ENCODE results near the gene SMC1B. TPM values are rescaled to one million over a fixed set of nuclear protein-coding genes. Genes with fewer than 3 reads are reported as not detected.

Gene SMC1B
- total and polyA plus RNA-seq, 2 experiments from 2014 or later: 0.10 TPM; not detected in 1

DNA sequence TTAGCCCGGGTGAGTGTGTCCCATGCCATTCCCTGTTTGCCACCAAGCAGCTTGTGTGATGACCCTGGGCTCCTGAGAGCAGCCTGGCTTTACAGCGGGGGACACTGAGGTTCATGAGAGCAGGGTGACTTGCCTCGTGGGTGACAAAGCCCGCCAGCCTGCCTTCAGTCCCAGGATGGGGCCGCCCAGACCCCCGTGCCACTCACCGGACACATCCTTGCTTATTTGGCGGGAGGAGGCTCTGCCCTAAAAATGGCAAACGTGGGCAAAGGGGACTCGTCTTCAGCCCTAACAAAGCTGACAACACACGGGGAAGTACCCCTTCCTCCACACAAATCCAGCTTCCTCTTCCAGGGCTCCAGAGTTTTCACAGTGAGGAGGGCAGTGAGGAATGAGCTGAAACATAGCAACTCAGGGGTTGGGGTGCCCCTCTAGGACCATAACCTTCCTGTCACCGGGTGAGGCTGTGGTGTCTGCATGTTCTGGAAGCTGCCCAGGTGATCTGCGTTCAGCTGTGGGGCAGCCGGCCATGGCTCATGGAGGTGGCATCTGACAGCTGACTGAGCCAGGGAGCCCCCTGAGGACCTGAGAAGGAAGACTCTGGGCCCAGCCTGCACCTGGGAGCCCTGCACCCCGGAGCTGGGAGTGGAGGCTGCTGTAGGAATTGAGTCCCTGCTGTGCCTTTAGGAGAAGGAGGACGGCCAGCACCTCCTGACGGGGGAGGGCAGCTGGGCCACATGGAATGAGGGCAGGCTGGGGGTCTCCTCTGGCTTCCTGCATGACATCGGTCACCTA is 16.8 kb upstream of the SMC1B start:
- Histone ChIP-seq H3K4me1 (ENCODE audit: insufficient read depth) (no peaks in the 10 kb centered on the region), H3K9me2 (ENCODE audit: insufficient read depth) (no peaks in the 10 kb centered on the region), H3K36me3 (ENCODE audit: insufficient read depth) (no peaks in the 10 kb centered on the region), H3K4me2 (no peak overlapping the region), H2AFZ (no peak overlapping the region), H4K20me1 (replicated peaks; ENCODE audit: insufficient read depth) (no peaks in the 10 kb centered on the region), H3F3A (replicated peaks; ENCODE audit: low read depth) (peaks cover 2% of the 10 kb centered on the region; the same call in 1 of the 2 replicates), H3K4me3 (no peak overlapping the region), H3K79me2 (replicated peaks; ENCODE audit: insufficient read depth) (no peaks in the 10 kb centered on the region), H3K27ac (ENCODE audit: low read depth) (no peak overlapping the region), H3K27me3 (ENCODE audit: insufficient read depth) (no peaks in the 10 kb centered on the region)
- peaks cover 6% of the 10 kb centered on the region; the same call in 1 of the 3 replicates for H3K36me3 Mint-ChIP-seq (ENCODE audit: low read depth)
- no peak for DNase-seq (ENCODE audit: low spot score)
- no peak overlapping the region for H3K4me3 Mint-ChIP-seq
- H3K9me3 Mint-ChIP-seq: peaks cover 2% of the 10 kb centered on the region; the same call in 1 of the 3 replicates
- TF ChIP-seq POLR2AphosphoS5 (IDR thresholded peaks at IDR 0.05; ENCODE audit: low read depth) (no peak), ZNF331 (CRISPR knock-in tag; IDR thresholded peaks at IDR 0.05; ENCODE audit: low read depth) (no peak), CREB1 (CRISPR knock-in tag; IDR thresholded peaks at IDR 0.05; ENCODE audit: low read depth) (no peak), STAT1 (IDR thresholded peaks at IDR 0.05; ENCODE audit: unreplicated experiment) (no peak), EZH2 (IDR thresholded peaks at IDR 0.05; ENCODE audit: low read depth, unreplicated experiment) (no peak), ZNF114 (CRISPR knock-in tag; IDR thresholded peaks at IDR 0.05) (no peak)
- TF ChIP-seq, protein P1, sequence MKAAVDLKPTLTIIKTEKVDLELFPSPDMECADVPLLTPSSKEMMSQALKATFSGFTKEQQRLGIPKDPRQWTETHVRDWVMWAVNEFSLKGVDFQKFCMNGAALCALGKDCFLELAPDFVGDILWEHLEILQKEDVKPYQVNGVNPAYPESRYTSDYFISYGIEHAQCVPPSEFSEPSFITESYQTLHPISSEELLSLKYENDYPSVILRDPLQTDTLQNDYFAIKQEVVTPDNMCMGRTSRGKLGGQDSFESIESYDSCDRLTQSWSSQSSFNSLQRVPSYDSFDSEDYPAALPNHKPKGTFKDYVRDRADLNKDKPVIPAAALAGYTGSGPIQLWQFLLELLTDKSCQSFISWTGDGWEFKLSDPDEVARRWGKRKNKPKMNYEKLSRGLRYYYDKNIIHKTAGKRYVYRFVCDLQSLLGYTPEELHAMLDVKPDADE (IDR thresholded peaks at IDR 0.05): no peak
- TF ChIP-seq, protein P2, sequence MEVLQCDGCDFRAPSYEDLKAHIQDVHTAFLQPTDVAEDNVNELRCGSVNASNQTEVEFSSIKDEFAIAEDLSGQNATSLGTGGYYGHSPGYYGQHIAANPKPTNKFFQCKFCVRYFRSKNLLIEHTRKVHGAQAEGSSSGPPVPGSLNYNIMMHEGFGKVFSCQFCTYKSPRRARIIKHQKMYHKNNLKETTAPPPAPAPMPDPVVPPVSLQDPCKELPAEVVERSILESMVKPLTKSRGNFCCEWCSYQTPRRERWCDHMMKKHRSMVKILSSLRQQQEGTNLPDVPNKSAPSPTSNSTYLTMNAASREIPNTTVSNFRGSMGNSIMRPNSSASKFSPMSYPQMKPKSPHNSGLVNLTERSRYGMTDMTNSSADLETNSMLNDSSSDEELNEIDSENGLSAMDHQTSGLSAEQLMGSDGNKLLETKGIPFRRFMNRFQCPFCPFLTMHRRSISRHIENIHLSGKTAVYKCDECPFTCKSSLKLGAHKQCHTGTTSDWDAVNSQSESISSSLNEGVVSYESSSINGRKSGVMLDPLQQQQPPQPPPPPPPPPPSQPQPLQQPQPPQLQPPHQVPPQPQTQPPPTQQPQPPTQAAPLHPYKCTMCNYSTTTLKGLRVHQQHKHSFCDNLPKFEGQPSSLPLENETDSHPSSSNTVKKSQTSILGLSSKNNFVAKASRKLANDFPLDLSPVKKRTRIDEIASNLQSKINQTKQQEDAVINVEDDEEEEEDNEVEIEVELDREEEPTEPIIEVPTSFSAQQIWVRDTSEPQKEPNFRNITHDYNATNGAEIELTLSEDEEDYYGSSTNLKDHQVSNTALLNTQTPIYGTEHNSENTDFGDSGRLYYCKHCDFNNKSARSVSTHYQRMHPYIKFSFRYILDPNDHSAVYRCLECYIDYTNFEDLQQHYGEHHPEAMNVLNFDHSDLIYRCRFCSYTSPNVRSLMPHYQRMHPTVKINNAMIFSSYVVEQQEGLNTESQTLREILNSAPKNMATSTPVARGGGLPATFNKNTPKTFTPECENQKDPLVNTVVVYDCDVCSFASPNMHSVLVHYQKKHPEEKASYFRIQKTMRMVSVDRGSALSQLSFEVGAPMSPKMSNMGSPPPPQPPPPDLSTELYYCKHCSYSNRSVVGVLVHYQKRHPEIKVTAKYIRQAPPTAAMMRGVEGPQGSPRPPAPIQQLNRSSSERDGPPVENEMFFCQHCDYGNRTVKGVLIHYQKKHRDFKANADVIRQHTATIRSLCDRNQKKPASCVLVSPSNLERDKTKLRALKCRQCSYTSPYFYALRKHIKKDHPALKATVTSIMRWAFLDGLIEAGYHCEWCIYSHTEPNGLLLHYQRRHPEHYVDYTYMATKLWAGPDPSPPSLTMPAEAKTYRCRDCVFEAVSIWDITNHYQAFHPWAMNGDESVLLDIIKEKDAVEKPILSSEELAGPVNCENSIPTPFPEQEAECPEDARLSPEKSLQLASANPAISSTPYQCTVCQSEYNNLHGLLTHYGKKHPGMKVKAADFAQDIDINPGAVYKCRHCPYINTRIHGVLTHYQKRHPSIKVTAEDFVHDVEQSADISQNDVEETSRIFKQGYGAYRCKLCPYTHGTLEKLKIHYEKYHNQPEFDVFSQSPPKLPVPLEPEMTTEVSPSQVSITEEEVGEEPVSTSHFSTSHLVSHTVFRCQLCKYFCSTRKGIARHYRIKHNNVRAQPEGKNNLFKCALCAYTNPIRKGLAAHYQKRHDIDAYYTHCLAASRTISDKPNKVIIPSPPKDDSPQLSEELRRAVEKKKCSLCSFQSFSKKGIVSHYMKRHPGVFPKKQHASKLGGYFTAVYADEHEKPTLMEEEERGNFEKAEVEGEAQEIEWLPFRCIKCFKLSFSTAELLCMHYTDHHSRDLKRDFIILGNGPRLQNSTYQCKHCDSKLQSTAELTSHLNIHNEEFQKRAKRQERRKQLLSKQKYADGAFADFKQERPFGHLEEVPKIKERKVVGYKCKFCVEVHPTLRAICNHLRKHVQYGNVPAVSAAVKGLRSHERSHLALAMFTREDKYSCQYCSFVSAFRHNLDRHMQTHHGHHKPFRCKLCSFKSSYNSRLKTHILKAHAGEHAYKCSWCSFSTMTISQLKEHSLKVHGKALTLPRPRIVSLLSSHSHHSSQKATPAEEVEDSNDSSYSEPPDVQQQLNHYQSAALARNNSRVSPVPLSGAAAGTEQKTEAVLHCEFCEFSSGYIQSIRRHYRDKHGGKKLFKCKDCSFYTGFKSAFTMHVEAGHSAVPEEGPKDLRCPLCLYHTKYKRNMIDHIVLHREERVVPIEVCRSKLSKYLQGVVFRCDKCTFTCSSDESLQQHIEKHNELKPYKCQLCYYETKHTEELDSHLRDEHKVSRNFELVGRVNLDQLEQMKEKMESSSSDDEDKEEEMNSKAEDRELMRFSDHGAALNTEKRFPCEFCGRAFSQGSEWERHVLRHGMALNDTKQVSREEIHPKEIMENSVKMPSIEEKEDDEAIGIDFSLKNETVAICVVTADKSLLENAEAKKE (CRISPR knock-in tag; IDR thresholded peaks at IDR 0.05): no peak
- no peak for ATAC-seq
- H3K27me3 Mint-ChIP-seq (ENCODE audit: insufficient read depth, low read depth, poor library complexity): peaks cover 15% of the 10 kb centered on the region
- H3K27ac Mint-ChIP-seq: no peak overlapping the region
- peaks cover 6% of the 10 kb centered on the region for H3K4me1 Mint-ChIP-seq
